ENCODE data around the gene ANKRD44. TPM values are rescaled to one million over a fixed set of nuclear protein-coding genes. Genes with fewer than 3 reads are reported as not detected.
A peak's percentile ranks its signal among the peaks of the same experiment; 100 is the strongest.
"Not testable (repeated sequence)": the region's sequence is repeated elsewhere in the genome, so short reads cannot be mapped to it uniquely, and the experiment has no call there.

ANKRD44 gene
- total RNA-seq, 2 experiments from 2014 or later = 188 to 224 TPM

- DNase-seq = no peak
These were observed 6.0 kb downstream of the ANKRD44 start for GRCh38 chr2:197304556-197305011.

GRCh38 chr2:197300139-197300538, 10.4 kb downstream of the ANKRD44 start:
- ChIA-PET POLR2A (interaction anchor here (0.9 to 10.4 kb wide), 2 partner anchors 8 to 163 kb away, joined by 4 to 226 read pairs; partner anchors contain the start of gene ANKRD44), CTCF (no interaction called here)
- Mint-ChIP-seq H3K27me3 (ENCODE audit: low read depth) (no peaks in the 10 kb centered on the region), H3K36me3 (ENCODE audit: low read depth) (peaks cover 82% of the 10 kb centered on the region), H3K4me1 (ENCODE audit: low read depth) (peaks cover 96% of the 10 kb centered on the region), H3K27ac (peak overlapping the region; percentile 73), H3K4me3 (peak overlapping the region; percentile 0), H3K9me3 (ENCODE audit: insufficient read depth) (no peaks in the 10 kb centered on the region)
- DNase-seq = no peak
- ATAC-seq = no peak

More at GRCh38 chr2:197304556-197305011, 6.0 kb downstream of the ANKRD44 start:
- Mint-ChIP-seq H3K36me3 (ENCODE audit: low read depth) (peaks cover 75% of the 10 kb centered on the region), H3K4me3 (peak overlapping the region; percentile 95), H3K4me1 (ENCODE audit: low read depth) (peaks cover 81% of the 10 kb centered on the region), H3K27ac (peak overlapping the region; percentile 84), H3K27me3 (ENCODE audit: low read depth) (no peaks in the 10 kb centered on the region), H3K9me3 (ENCODE audit: insufficient read depth) (no peaks in the 10 kb centered on the region)
- ATAC-seq = peak; percentile 12
- CTCF ChIA-PET = interaction anchor here (0.7 to 8.2 kb wide), 15 partner anchors 9 to 229 kb away, joined by 3 to 78 read pairs (median 5); no protein-coding TSS in a partner anchor
- POLR2A ChIA-PET = interaction anchor here (0.8 to 9.6 kb wide), 9 partner anchors 9 to 99 kb away, joined by 3 to 226 read pairs (median 5); no protein-coding TSS in a partner anchor

GRCh38 chr2:197298609-197299008, 12.0 kb downstream of the ANKRD44 start:
- DNase-seq (peak; percentile 48), ATAC-seq (no peak)
- POLR2A ChIA-PET = interaction anchor here (0.6 to 10.4 kb wide), 7 partner anchors 9 to 56 kb away, joined by 3 to 226 read pairs (median 3); partner anchors contain the start of gene ANKRD44
- peaks cover 97% of the 10 kb centered on the region for H3K4me1 Mint-ChIP-seq (ENCODE audit: low read depth)
- H3K9me3 Mint-ChIP-seq (ENCODE audit: insufficient read depth) = no peaks in the 10 kb centered on the region
- H3K27me3 Mint-ChIP-seq (ENCODE audit: low read depth) = no peaks in the 10 kb centered on the region
- H3K36me3 Mint-ChIP-seq (ENCODE audit: low read depth) = peaks cover 82% of the 10 kb centered on the region
- peak overlapping the region; percentile 66 for H3K4me3 Mint-ChIP-seq
- CTCF ChIA-PET = interaction anchor here (1.0 to 7.3 kb wide), 4 partner anchors 8 to 107 kb away, joined by 4 to 78 read pairs (median 8); partner anchors contain the start of gene ANKRD44
- peak overlapping the region; percentile 91 for H3K27ac Mint-ChIP-seq

- peaks cover 82% of the 10 kb centered on the region for H3K36me3 Mint-ChIP-seq (ENCODE audit: low read depth)
These were observed 12.7 kb downstream of the ANKRD44 start for GRCh38 chr2:197297772-197298318.

GRCh38 chr2:197297266-197297665, 13.3 kb downstream of the ANKRD44 start:
- H3K9me3 Mint-ChIP-seq (ENCODE audit: insufficient read depth) = no peaks in the 10 kb centered on the region
- ChIA-PET CTCF (interaction anchor here (1.2 to 7.3 kb wide), 5 partner anchors 9 to 99 kb away, joined by 3 to 78 read pairs (median 7); partner anchors contain the start of gene ANKRD44), POLR2A (interaction anchor here (0.6 to 10.4 kb wide), 5 partner anchors 10 to 98 kb away, joined by 3 to 226 read pairs (median 5); partner anchors contain the start of gene ANKRD44)
- ATAC-seq (no peak), DNase-seq (no peak)
- peaks cover 82% of the 10 kb centered on the region for H3K36me3 Mint-ChIP-seq (ENCODE audit: low read depth)
- peaks cover 97% of the 10 kb centered on the region for H3K4me1 Mint-ChIP-seq (ENCODE audit: low read depth)
- peak overlapping the region; percentile 66 for H3K4me3 Mint-ChIP-seq
- peak overlapping the region; percentile 91 for H3K27ac Mint-ChIP-seq
- no peaks in the 10 kb centered on the region for H3K27me3 Mint-ChIP-seq (ENCODE audit: low read depth)

More at GRCh38 chr2:197297772-197298318, 12.7 kb downstream of the ANKRD44 start:
- H3K4me3 Mint-ChIP-seq = peak overlapping the region; percentile 66
- ChIA-PET POLR2A (interaction anchor here (0.6 to 10.4 kb wide), 8 partner anchors 10 to 99 kb away, joined by 3 to 226 read pairs (median 3); partner anchors contain the start of gene ANKRD44), CTCF (interaction anchor here (1.2 to 7.3 kb wide), 6 partner anchors 9 to 106 kb away, joined by 3 to 78 read pairs (median 8); partner anchors contain the start of gene ANKRD44)
- peaks cover 97% of the 10 kb centered on the region for H3K4me1 Mint-ChIP-seq (ENCODE audit: low read depth)
- ATAC-seq (no peak), DNase-seq (no peak)
- peak overlapping the region; percentile 91 for H3K27ac Mint-ChIP-seq
- H3K9me3 Mint-ChIP-seq (ENCODE audit: insufficient read depth) = no peaks in the 10 kb centered on the region
- no peaks in the 10 kb centered on the region for H3K27me3 Mint-ChIP-seq (ENCODE audit: low read depth)

GRCh38 chr2:197296835-197297234, 13.7 kb downstream of the ANKRD44 start:
- Mint-ChIP-seq H3K9me3 (ENCODE audit: insufficient read depth) (no peaks in the 10 kb centered on the region), H3K27me3 (ENCODE audit: low read depth) (no peaks in the 10 kb centered on the region), H3K27ac (peak overlapping the region; percentile 91), H3K36me3 (ENCODE audit: low read depth) (peaks cover 83% of the 10 kb centered on the region), H3K4me1 (ENCODE audit: low read depth) (peaks cover 98% of the 10 kb centered on the region), H3K4me3 (peak overlapping the region; percentile 66)
- ATAC-seq = no peak
- CTCF ChIA-PET = interaction anchor here (1.0 to 7.3 kb wide), 7 partner anchors 10 to 183 kb away, joined by 3 to 78 read pairs (median 5); partner anchors contain the start of gene ANKRD44
- POLR2A ChIA-PET = interaction anchor here (1.0 to 10.4 kb wide), 5 partner anchors 11 to 138 kb away, joined by 3 to 226 read pairs (median 3); partner anchors contain the start of genes ANKRD44 and SF3B1
- DNase-seq = no peak

- no peak for DNase-seq
- H3K36me3 Mint-ChIP-seq (ENCODE audit: low read depth) = peaks cover 74% of the 10 kb centered on the region
- peak overlapping the region; percentile 93 for H3K27ac Mint-ChIP-seq
- no peaks in the 10 kb centered on the region for H3K27me3 Mint-ChIP-seq (ENCODE audit: low read depth)
- ChIA-PET CTCF (interaction anchor here (0.8 to 7.3 kb wide), 8 partner anchors 9 to 103 kb away, joined by 3 to 78 read pairs (median 4); partner anchors contain the start of gene ANKRD44), POLR2A (interaction anchor here (1.6 to 10.4 kb wide), 6 partner anchors 13 to 95 kb away, joined by 3 to 226 read pairs (median 8); partner anchors contain the start of gene ANKRD44)
- peak overlapping the region; percentile 71 for H3K4me3 Mint-ChIP-seq
- peak; percentile 54 for ATAC-seq
- peaks cover 8% of the 10 kb centered on the region for H3K9me3 Mint-ChIP-seq (ENCODE audit: insufficient read depth)
- peaks cover 90% of the 10 kb centered on the region for H3K4me1 Mint-ChIP-seq (ENCODE audit: low read depth)
These were observed 16.3 kb downstream of the ANKRD44 start for GRCh38 chr2:197294260-197294659.

- ATAC-seq (peak; percentile 69), DNase-seq (peak; percentile 55)
- POLR2A ChIA-PET = interaction anchor here (0.6 to 10.4 kb wide), 11 partner anchors 14 to 212 kb away, joined by 3 to 226 read pairs (median 4); partner anchors contain the start of gene ANKRD44
- Mint-ChIP-seq H3K36me3 (ENCODE audit: low read depth) (peaks cover 71% of the 10 kb centered on the region), H3K27me3 (ENCODE audit: low read depth) (no peaks in the 10 kb centered on the region), H3K4me1 (ENCODE audit: low read depth) (peaks cover 87% of the 10 kb centered on the region), H3K27ac (peak overlapping the region; percentile 93), H3K9me3 (ENCODE audit: insufficient read depth) (peaks cover 8% of the 10 kb centered on the region), H3K4me3 (peak overlapping the region; percentile 71)
- CTCF ChIA-PET = interaction anchor here (0.8 to 7.3 kb wide), 5 partner anchors 8 to 95 kb away, joined by 3 to 78 read pairs (median 3); partner anchors contain the start of gene ANKRD44
These were observed 17.1 kb downstream of the ANKRD44 start for GRCh38 chr2:197293252-197294007.

- DNase-seq (peak; percentile 45), ATAC-seq (peak; percentile 28)
- CTCF ChIA-PET = interaction anchor here (7.3 kb wide), 1 partner anchor 14 kb away, joined by 78 read pairs; the partner anchor contains the start of gene ANKRD44
- Mint-ChIP-seq H3K4me1 (ENCODE audit: low read depth) (peaks cover 85% of the 10 kb centered on the region), H3K9me3 (ENCODE audit: insufficient read depth) (peaks cover 8% of the 10 kb centered on the region), H3K27me3 (ENCODE audit: low read depth) (no peaks in the 10 kb centered on the region), H3K4me3 (peak overlapping the region; percentile 71), H3K36me3 (ENCODE audit: low read depth) (peaks cover 66% of the 10 kb centered on the region), H3K27ac (peak overlapping the region; percentile 93)
- POLR2A ChIA-PET = interaction anchor here (0.6 to 10.4 kb wide), 8 partner anchors 15 to 213 kb away, joined by 3 to 226 read pairs (median 4); partner anchors contain the start of gene ANKRD44
These were observed 18.0 kb downstream of the ANKRD44 start for GRCh38 chr2:197292619-197293018.

GRCh38 chr2:197287596-197287932, 23.0 kb downstream of the ANKRD44 start:
- ATAC-seq; H3K27me3 Mint-ChIP-seq (ENCODE audit: low read depth); H3K9me3 Mint-ChIP-seq (ENCODE audit: insufficient read depth); DNase-seq: not testable (repeated sequence)
- Mint-ChIP-seq H3K4me1 (ENCODE audit: low read depth) (peaks cover 77% of the 10 kb centered on the region), H3K27ac (peak overlapping the region; percentile 95), H3K4me3 (peak overlapping the region; percentile 63), H3K36me3 (ENCODE audit: low read depth) (peaks cover 47% of the 10 kb centered on the region)
- ChIA-PET POLR2A (interaction anchor here (0.7 to 4.8 kb wide), 7 partner anchors 11 to 360 kb away, joined by 3 to 40 read pairs (median 4); partner anchors contain the start of gene ANKRD44), CTCF (interaction anchor here (0.6 to 2.1 kb wide), 6 partner anchors 17 to 96 kb away, joined by 3 to 7 read pairs (median 6); no protein-coding TSS in a partner anchor)

Measured in activated CD8-positive, alpha-beta T cell treated with anti-CD3 and anti-CD28 coated beads, Interleukin-2, amount 10 ng/mL, durations not matched to agents 7 days and 5 days (primary cell).